CD4-positive, alpha-beta T cell (primary cell): ENCODE data around the gene SMIM44. TPM values are rescaled to one million over a fixed set of nuclear protein-coding genes. Genes with fewer than 3 reads are reported as not detected.
"Not testable (repeated sequence)": the region's sequence is repeated elsewhere in the genome, so short reads cannot be mapped to it uniquely, and the experiment has no call there.

Source experiments
- ATAC-seq: fragments of 200-7000 bp; cut with Tn5 transposase; one replicate; pipeline ENCODE4 v1.10.0; 2022; ENCODE audit warnings: mild to moderate bottlenecking; ENCODE audit not compliant: poor library complexity
- CTCF ChIA-PET: fragments of 350-600 bp; sonication (Branson Sonifier 250); formaldehyde crosslinking; loops from one replicate; lab custom pipeline; 2021; ENCODE audit warnings: antibody characterized with exemption, inconsistent platforms; lab: Charles Lee
- POLR2A ChIA-PET: fragments of 350-600 bp; sonication (Branson Sonifier 250); formaldehyde crosslinking; loops from one replicate; lab custom pipeline; 2021; ENCODE audit warnings: antibody characterized with exemption, inconsistent platforms; lab: Charles Lee
- DNase-seq, 14 experiments: peaks; one replicate each; pipeline ENCODE4 v3.0.0-alpha.2; 2013 to 2020; ENCODE audit warnings: mixed read lengths in 2 of 14
- H3K27ac ChIP-seq, 2 donors: one replicate each; pipeline versions ENCODE4 v1.5.1 to v1.7.0; 2013; ENCODE audit warnings: low read length in 2 of 2, low read depth in 1 of 2, mild to moderate bottlenecking in 1 of 2
- H3K27me3 ChIP-seq, 2 experiments: 1 replicate in 1 of 2; 2 replicates in 1 of 2; pipeline versions ENCODE4 v1.6.1 to v1.7.0; 2013; ENCODE audit warnings: low read length in 2 of 2, control low read depth in 1 of 2, mild to moderate bottlenecking in 1 of 2, moderate library complexity in 1 of 2; ENCODE audit not compliant: insufficient read depth in 2 of 2, control insufficient read depth in 1 of 2
- H3K36me3 ChIP-seq: one replicate; pipeline ENCODE4 v1.6.1; 2013; ENCODE audit warnings: low read length, control low read depth; ENCODE audit not compliant: insufficient read depth
- H3K4me1 ChIP-seq: one replicate; pipeline ENCODE4 v1.6.1; 2013; ENCODE audit warnings: low read length, control low read depth; ENCODE audit not compliant: insufficient read depth
- H3K4me3 ChIP-seq: one replicate; pipeline ENCODE4 v1.5.1; 2013; ENCODE audit warnings: mild to moderate bottlenecking, low read length, moderate library complexity
- H3K9me3 ChIP-seq, 2 experiments: 1 replicate in 1 of 2; 2 replicates in 1 of 2; pipeline versions ENCODE4 v1.6.1 to v1.7.0; 2013; ENCODE audit warnings: low read length in 2 of 2, mild to moderate bottlenecking in 2 of 2, control low read depth in 1 of 2, moderate library complexity in 1 of 2; ENCODE audit not compliant: control insufficient read depth in 1 of 2, insufficient read depth in 1 of 2
- H3K27ac Mint-ChIP-seq: one replicate; pipeline ENCODE4 v1.8.0; 2020; ENCODE audit warnings: mixed read lengths
- H3K27me3 Mint-ChIP-seq: one replicate; pipeline ENCODE4 v1.8.0; 2021; ENCODE audit warnings: mixed read lengths
- H3K36me3 Mint-ChIP-seq: one replicate; pipeline ENCODE4 v1.8.0; 2021; ENCODE audit warnings: low read depth, mixed read lengths
- H3K4me1 Mint-ChIP-seq: one replicate; pipeline ENCODE4 v1.8.0; 2021; ENCODE audit warnings: low read depth, mixed read lengths
- H3K4me3 Mint-ChIP-seq: one replicate; pipeline ENCODE4 v1.8.0; 2020; ENCODE audit warnings: mild to moderate bottlenecking, mixed read lengths
- H3K9me3 Mint-ChIP-seq: one replicate; pipeline ENCODE4 v1.8.0; 2020; ENCODE audit warnings: mixed read lengths
- CTCF ChIP-seq: fragments of 200-600 bp; IDR thresholded peaks from one replicate; pipeline ENCODE4 v1.8.0; 2022; ENCODE audit warnings: antibody characterized with exemption, mild to moderate bottlenecking
- intact Hi-C, 2 experiments: fragments of 100-400 bp; cut with DNase I in 1 of 2; cut with micrococcal nuclease in 1 of 2; formaldehyde crosslinking; loops; one replicate each; pipeline versions ENCODE4 v1.15.1 to v1.9.0; 2023 to 2025; cut with DNase I, micrococcal nuclease
- total RNA-seq, 174 experiments: library from RNA in 2 of 174; stranded (reverse) in 2 of 174; gene quantifications; one replicate each; pipeline ENCODE4 v1.2.3 and lab custom pipeline; 2021 to 2026

The SMIM44 gene
- total RNA-seq, 2 experiments from 2014 or later: not detected

DNA sequence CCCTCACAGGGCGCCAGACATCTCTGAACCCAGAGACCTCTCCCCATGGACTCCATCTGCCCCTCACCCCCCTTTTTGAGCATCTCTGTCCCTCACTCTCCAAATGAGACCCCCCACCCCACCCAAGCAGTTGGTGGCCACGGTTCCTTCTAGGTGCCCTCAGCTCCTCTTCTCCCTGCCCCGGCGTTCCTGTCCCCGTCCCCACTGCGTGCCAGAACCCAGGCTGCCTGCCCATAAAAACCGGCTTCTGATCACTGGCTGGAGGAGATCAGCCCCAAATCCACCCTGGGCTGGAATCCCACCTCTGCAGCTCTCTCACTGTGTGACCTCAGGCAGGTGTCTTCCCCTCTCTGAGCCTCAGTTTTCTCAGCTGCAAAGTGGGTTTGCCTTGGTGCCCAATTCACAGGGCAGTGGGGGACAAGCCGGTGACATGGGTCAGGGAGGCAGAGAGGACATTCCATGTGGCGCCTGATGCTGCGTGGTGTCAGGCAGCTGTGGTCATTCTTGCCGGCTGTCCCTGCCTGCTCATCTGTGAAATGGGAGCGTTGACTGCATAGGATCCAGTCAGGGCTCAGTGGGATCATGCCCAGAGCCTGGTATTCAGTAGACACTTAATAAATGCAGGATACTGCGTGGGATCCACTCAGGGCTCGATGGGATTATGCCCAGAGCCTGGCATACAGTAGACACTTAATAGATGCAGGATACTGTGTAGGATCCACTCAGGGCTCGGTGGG lies 28.4 kb downstream of the SMIM44 start:
- H3K9me3 ChIP-seq: no peaks in the 10 kb centered on the region
- H3K36me3 ChIP-seq: peaks cover 51% of the 10 kb centered on the region
- H3K27me3 ChIP-seq: no peaks in the 10 kb centered on the region
- H3K4me1 Mint-ChIP-seq: no peaks in the 10 kb centered on the region
- H3K4me1 ChIP-seq: peaks cover 7% of the 10 kb centered on the region
- intact Hi-C loops: no loop called here
- no peak for TF ChIP-seq CTCF
- H3K9me3 Mint-ChIP-seq: no peaks in the 10 kb centered on the region
- H3K4me3 ChIP-seq: no peak overlapping the region
- ChIA-PET POLR2A (interaction anchor here (0.7 kb wide), 1 partner anchor 20 kb away, joined by 3 read pairs; no protein-coding TSS in a partner anchor), CTCF (no interaction called here)
- peaks cover 21% of the 10 kb centered on the region for H3K36me3 Mint-ChIP-seq
- ATAC-seq (no peak), DNase-seq (no peak)
- no peak overlapping the region for H3K4me3 Mint-ChIP-seq
- no peaks in the 10 kb centered on the region for H3K27me3 Mint-ChIP-seq
- no peak overlapping the region for H3K27ac Mint-ChIP-seq
- no peak overlapping the region for H3K27ac ChIP-seq

GRCh38 chr19:3453840-3454239 lies 29.4 kb downstream of the SMIM44 start:
- Histone ChIP-seq H3K36me3 (peaks cover 56% of the 10 kb centered on the region), H3K4me1 (peaks cover 3% of the 10 kb centered on the region), H3K9me3 (no peaks in the 10 kb centered on the region), H3K27me3 (no peaks in the 10 kb centered on the region), H3K4me3 (no peak overlapping the region), H3K27ac (no peak overlapping the region)
- intact Hi-C loops: no loop called here
- DNase-seq: no peak
- Mint-ChIP-seq H3K4me3 (no peak overlapping the region), H3K27ac (no peak overlapping the region), H3K9me3 (no peaks in the 10 kb centered on the region), H3K27me3 (no peaks in the 10 kb centered on the region), H3K4me1 (no peaks in the 10 kb centered on the region), H3K36me3 (peaks cover 21% of the 10 kb centered on the region)
- ATAC-seq: no peak
- POLR2A ChIA-PET: no interaction called here
- CTCF ChIA-PET: no interaction called here
- no peak for TF ChIP-seq CTCF

DNA sequence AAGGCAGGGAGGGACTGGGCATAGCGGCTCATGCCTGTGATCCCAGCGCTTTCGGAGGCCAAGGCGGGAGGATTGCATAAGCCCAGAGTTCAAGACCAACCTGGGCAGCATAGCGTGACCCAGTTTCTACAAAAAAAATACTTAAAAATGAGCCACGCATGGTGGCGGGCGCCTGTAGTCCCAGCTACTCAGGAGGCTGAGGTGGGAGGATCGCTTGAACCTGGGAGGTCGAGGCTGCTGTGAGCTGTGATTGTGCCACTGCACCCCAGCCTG lies 30.4 kb downstream of the SMIM44 start:
- H3K36me3 Mint-ChIP-seq: peaks cover 21% of the 10 kb centered on the region
- intact Hi-C loops, H3K27ac Mint-ChIP-seq, ATAC-seq, H3K4me3 ChIP-seq, H3K27ac ChIP-seq, H3K9me3 ChIP-seq, H3K27me3 ChIP-seq, H3K4me1 ChIP-seq, CTCF ChIA-PET, POLR2A ChIA-PET, H3K4me3 Mint-ChIP-seq, H3K9me3 Mint-ChIP-seq, H3K4me1 Mint-ChIP-seq, DNase-seq, H3K27me3 Mint-ChIP-seq: not testable (repeated sequence)
- peaks cover 61% of the 10 kb centered on the region for H3K36me3 ChIP-seq
